Measurements from ENCODE around the gene RAPGEF5. TPM values are rescaled to one million over a fixed set of nuclear protein-coding genes. Genes with fewer than 3 reads are reported as not detected.

RAPGEF5 gene
- 4.8 TPM for polyA plus RNA-seq (2013, experiment 1 of 4)
- 6.0 TPM for polyA plus RNA-seq (2013, experiment 2 of 4)
- 3.7 TPM for polyA plus RNA-seq (2013, experiment 3 of 4)
- 4.8 TPM for polyA plus RNA-seq (2013, experiment 4 of 4)

DNA sequence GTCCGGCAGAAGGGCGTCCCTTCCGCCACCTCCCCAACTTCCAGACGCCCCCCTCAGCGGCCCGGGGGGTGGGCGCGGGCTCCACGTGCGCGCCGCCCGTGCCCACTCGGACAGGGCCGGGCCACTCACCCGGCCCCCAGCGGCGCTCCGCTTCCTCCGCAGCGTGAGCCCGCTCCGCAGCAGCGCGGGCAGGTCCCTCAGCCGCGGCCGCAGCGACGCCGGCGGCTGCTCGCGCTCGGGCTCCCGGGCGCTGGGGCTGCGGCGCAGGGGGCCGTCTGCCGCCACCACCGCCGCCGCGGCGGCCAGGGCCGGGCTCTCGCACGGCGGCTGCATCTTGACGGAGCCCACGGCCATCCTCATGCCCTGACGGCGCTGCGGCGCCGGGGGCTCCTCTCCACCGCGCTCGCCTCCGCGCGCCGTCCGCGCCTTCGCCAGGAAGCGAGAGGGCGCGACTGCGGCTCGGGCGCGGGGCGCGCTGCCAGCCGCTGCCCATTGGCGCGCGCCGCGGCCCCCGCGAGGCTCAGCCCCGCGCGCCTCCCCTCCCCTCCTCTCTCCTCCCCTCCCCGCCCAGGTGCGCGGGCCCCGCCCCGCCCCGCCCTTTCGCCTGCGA lies at the start of gene RAPGEF5:
RAPGEF5 (minus strand) TSS at position 454 of the 610 bp plus-strand sequence; CDS start at position 360, 94 bp downstream.
- no peaks in the 10 kb centered on the region for H3K9me3 ChIP-seq (ENCODE audit: control insufficient read depth, low read length)
- H3K27ac ChIP-seq (ENCODE audit: insufficient read depth, low read depth, low read length, poor library complexity, severe bottlenecking) = no peak within 1 kb of the TSS
- H3K4me1 ChIP-seq (ENCODE audit: control insufficient read depth, insufficient read depth, low read length) = no peaks in the 10 kb centered on the region
- H3K36me3 ChIP-seq (ENCODE audit: control insufficient read depth, insufficient read depth, low read length) = no peaks in the 10 kb centered on the region
- 0 to 1% methylated on average over 93 to 94 of the region's 95 CpGs for WGBS, 2 experiments
- peaks cover 31% of the 10 kb centered on the region for H3K27me3 ChIP-seq (ENCODE audit: control insufficient read depth, insufficient read depth, low read length, poor library complexity, severe bottlenecking)
- H3K4me3 ChIP-seq (ENCODE audit: insufficient read depth, low read depth, low read length) = peak within 1 kb of the TSS; percentile 39

GRCh38 chr7:22406715-22407114 lies 49.8 kb upstream of the RAPGEF5 start:
- H3K36me3 ChIP-seq (ENCODE audit: control insufficient read depth, insufficient read depth, low read length) = no peaks in the 10 kb centered on the region
- 92 to 94% methylated on average over 4 of the region's 4 CpGs for WGBS, 2 experiments
- H3K27me3 ChIP-seq (ENCODE audit: control insufficient read depth, insufficient read depth, low read length, poor library complexity, severe bottlenecking) = no peaks in the 10 kb centered on the region
- no peak overlapping the region for H3K4me3 ChIP-seq (ENCODE audit: insufficient read depth, low read depth, low read length)
- no peaks in the 10 kb centered on the region for H3K4me1 ChIP-seq (ENCODE audit: control insufficient read depth, insufficient read depth, low read length)
- no peak overlapping the region for H3K27ac ChIP-seq (ENCODE audit: insufficient read depth, low read depth, low read length, poor library complexity, severe bottlenecking)
- H3K9me3 ChIP-seq (ENCODE audit: control insufficient read depth, low read length) = no peaks in the 10 kb centered on the region

DNA sequence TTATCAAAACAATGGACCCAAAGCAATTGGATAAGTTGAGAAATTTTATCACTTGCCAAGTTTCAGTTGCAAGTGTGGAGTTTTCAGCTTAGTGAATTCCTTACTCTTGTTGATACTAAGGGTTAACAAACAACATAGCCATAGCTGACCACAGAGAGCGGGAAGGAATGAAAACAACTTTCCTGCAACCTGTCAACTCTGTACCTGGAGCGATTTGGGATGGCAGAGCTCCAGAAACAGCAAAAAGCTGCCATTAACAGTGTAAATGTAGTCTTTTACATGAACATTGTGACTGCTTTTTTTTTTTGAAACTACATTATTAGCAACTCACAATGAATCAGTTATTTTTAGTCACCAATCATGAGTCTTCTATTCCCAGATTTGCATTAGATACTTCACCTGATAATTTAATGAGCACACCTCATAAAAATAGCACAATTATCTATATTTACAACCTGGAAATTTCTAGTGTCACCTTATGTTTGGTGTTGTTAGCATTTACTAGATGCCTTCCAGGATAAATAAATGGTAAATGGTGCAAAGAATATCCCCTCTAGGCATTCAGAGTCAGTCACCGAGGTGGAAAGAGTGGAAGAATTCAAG lies 47.6 kb upstream of the RAPGEF5 start:
- H3K36me3 ChIP-seq (ENCODE audit: control insufficient read depth, insufficient read depth, low read length) = no peaks in the 10 kb centered on the region
- no peaks in the 10 kb centered on the region for H3K9me3 ChIP-seq (ENCODE audit: control insufficient read depth, low read length)
- 89 to 98% methylated on average over 3 of the region's 3 CpGs for WGBS, 2 experiments
- no peaks in the 10 kb centered on the region for H3K27me3 ChIP-seq (ENCODE audit: control insufficient read depth, insufficient read depth, low read length, poor library complexity, severe bottlenecking)
- H3K4me1 ChIP-seq (ENCODE audit: control insufficient read depth, insufficient read depth, low read length) = no peaks in the 10 kb centered on the region
- H3K4me3 ChIP-seq (ENCODE audit: insufficient read depth, low read depth, low read length) = no peak overlapping the region
- no peak overlapping the region for H3K27ac ChIP-seq (ENCODE audit: insufficient read depth, low read depth, low read length, poor library complexity, severe bottlenecking)

- Histone ChIP-seq H3K4me3 (ENCODE audit: insufficient read depth, low read depth, low read length) (no peak overlapping the region), H3K4me1 (ENCODE audit: control insufficient read depth, insufficient read depth, low read length) (no peaks in the 10 kb centered on the region), H3K9me3 (ENCODE audit: control insufficient read depth, low read length) (no peaks in the 10 kb centered on the region), H3K27ac (ENCODE audit: insufficient read depth, low read depth, low read length, poor library complexity, severe bottlenecking) (no peak overlapping the region), H3K36me3 (ENCODE audit: control insufficient read depth, insufficient read depth, low read length) (no peaks in the 10 kb centered on the region), H3K27me3 (ENCODE audit: control insufficient read depth, insufficient read depth, low read length, poor library complexity, severe bottlenecking) (no peaks in the 10 kb centered on the region)
- WGBS, 2 experiments = 87 to 95% methylated on average over 2 of the region's 2 CpGs
Measured at GRCh38 chr7:22403344-22403743, 46.4 kb upstream of the RAPGEF5 start.

- H3K27ac ChIP-seq (ENCODE audit: insufficient read depth, low read depth, low read length, poor library complexity, severe bottlenecking) = no peak overlapping the region
- H3K9me3 ChIP-seq (ENCODE audit: control insufficient read depth, low read length) = no peaks in the 10 kb centered on the region
- no peaks in the 10 kb centered on the region for H3K27me3 ChIP-seq (ENCODE audit: control insufficient read depth, insufficient read depth, low read length, poor library complexity, severe bottlenecking)
- H3K4me1 ChIP-seq (ENCODE audit: control insufficient read depth, insufficient read depth, low read length) = no peaks in the 10 kb centered on the region
- no peak overlapping the region for H3K4me3 ChIP-seq (ENCODE audit: insufficient read depth, low read depth, low read length)
- H3K36me3 ChIP-seq (ENCODE audit: control insufficient read depth, insufficient read depth, low read length) = no peaks in the 10 kb centered on the region
- 88 to 89% methylated on average over 2 of the region's 2 CpGs for WGBS, 2 experiments
Measured at GRCh38 chr7:22402250-22402649, 45.3 kb upstream of the RAPGEF5 start.

DNA sequence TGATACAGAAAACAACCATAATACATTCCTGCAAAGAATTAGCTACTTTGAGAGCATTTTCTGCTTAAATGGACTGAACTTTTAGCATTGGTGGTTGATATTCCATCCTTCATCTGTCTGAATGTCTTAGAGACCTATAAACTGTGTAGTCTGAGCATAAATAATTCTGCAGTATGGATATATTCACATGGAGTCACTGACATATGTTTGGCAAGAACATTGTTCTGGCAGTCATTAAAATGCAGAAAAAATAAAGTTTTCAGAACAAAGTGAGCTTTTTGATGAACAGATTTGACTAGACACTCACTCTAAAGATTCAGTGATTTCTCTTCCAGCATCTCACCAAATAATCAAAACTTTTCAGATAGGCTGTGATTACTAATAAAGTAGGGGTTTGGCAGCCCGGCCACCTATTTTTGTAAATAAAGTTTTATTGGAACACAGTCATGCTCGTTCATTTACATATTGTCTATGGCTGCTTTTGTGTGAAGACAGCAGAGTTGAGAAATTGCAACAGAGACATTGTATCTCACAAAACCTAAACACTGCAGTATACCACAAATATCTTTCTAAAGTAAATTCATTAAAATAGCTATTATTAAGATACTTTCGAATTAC lies 44.1 kb upstream of the RAPGEF5 start:
- Histone ChIP-seq H3K27me3 (ENCODE audit: control insufficient read depth, insufficient read depth, low read length, poor library complexity, severe bottlenecking) (no peaks in the 10 kb centered on the region), H3K27ac (ENCODE audit: insufficient read depth, low read depth, low read length, poor library complexity, severe bottlenecking) (no peak overlapping the region), H3K9me3 (ENCODE audit: control insufficient read depth, low read length) (no peaks in the 10 kb centered on the region), H3K36me3 (ENCODE audit: control insufficient read depth, insufficient read depth, low read length) (no peaks in the 10 kb centered on the region), H3K4me3 (ENCODE audit: insufficient read depth, low read depth, low read length) (no peak overlapping the region), H3K4me1 (ENCODE audit: control insufficient read depth, insufficient read depth, low read length) (no peaks in the 10 kb centered on the region)
- WGBS, 2 experiments = 95 to 97% methylated on average over 2 to 3 of the region's 3 CpGs

DNA sequence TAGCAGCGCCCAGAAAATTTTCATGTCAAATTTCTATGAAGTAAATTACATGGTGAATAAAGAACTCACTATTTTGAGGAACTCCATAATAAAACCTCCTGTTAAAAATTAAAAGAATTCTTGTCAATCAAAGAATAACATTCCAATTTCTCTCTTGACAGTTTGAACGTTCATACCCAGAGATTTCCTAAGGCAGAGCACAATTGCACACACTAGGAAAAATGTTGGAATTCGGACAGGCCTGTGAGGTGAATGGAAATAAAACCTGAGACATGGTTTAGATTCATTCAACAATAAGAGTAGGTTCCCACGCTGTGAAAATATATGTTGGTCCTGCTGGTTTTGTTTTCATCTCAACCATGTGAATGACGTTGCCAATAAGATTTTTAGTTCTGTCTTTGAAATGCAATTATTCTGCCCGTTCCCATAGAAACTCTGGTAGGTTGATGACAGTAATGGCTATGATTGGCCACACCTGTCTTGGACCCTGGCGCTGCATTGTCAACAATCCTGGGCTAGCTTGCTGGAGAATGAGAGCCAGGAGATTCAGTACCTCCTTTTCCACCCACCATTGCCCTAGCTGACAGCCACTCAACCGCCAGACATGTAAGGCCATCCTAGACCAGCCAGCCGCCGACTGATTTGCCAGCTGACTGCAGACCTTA lies 43.3 kb upstream of the RAPGEF5 start:
- H3K4me1 ChIP-seq (ENCODE audit: control insufficient read depth, insufficient read depth, low read length) = no peaks in the 10 kb centered on the region
- 87 to 89% methylated on average over 9 to 10 of the region's 10 CpGs for WGBS, 2 experiments
- no peaks in the 10 kb centered on the region for H3K9me3 ChIP-seq (ENCODE audit: control insufficient read depth, low read length)
- H3K36me3 ChIP-seq (ENCODE audit: control insufficient read depth, insufficient read depth, low read length) = no peaks in the 10 kb centered on the region
- no peaks in the 10 kb centered on the region for H3K27me3 ChIP-seq (ENCODE audit: control insufficient read depth, insufficient read depth, low read length, poor library complexity, severe bottlenecking)
- H3K27ac ChIP-seq (ENCODE audit: insufficient read depth, low read depth, low read length, poor library complexity, severe bottlenecking) = no peak overlapping the region
- H3K4me3 ChIP-seq (ENCODE audit: insufficient read depth, low read depth, low read length) = no peak overlapping the region

- 93% methylated on average over 2 of the region's 2 CpGs for WGBS, 2 experiments
- Histone ChIP-seq H3K27ac (ENCODE audit: insufficient read depth, low read depth, low read length, poor library complexity, severe bottlenecking) (no peak overlapping the region), H3K4me1 (ENCODE audit: control insufficient read depth, insufficient read depth, low read length) (no peaks in the 10 kb centered on the region), H3K9me3 (ENCODE audit: control insufficient read depth, low read length) (no peaks in the 10 kb centered on the region), H3K36me3 (ENCODE audit: control insufficient read depth, insufficient read depth, low read length) (no peaks in the 10 kb centered on the region), H3K27me3 (ENCODE audit: control insufficient read depth, insufficient read depth, low read length, poor library complexity, severe bottlenecking) (no peaks in the 10 kb centered on the region), H3K4me3 (ENCODE audit: insufficient read depth, low read depth, low read length) (no peak overlapping the region)
Measured at GRCh38 chr7:22399546-22399945, 42.6 kb upstream of the RAPGEF5 start.

- Histone ChIP-seq H3K4me1 (ENCODE audit: control insufficient read depth, insufficient read depth, low read length) (no peaks in the 10 kb centered on the region), H3K27ac (ENCODE audit: insufficient read depth, low read depth, low read length, poor library complexity, severe bottlenecking) (no peak overlapping the region), H3K36me3 (ENCODE audit: control insufficient read depth, insufficient read depth, low read length) (no peaks in the 10 kb centered on the region), H3K9me3 (ENCODE audit: control insufficient read depth, low read length) (no peaks in the 10 kb centered on the region), H3K4me3 (ENCODE audit: insufficient read depth, low read depth, low read length) (no peak overlapping the region), H3K27me3 (ENCODE audit: control insufficient read depth, insufficient read depth, low read length, poor library complexity, severe bottlenecking) (no peaks in the 10 kb centered on the region)
Measured at GRCh38 chr7:22399091-22399490, 42.1 kb upstream of the RAPGEF5 start.

GRCh38 chr7:22397981-22398380 lies 41.0 kb upstream of the RAPGEF5 start:
- no peaks in the 10 kb centered on the region for H3K4me1 ChIP-seq (ENCODE audit: control insufficient read depth, insufficient read depth, low read length)
- H3K27me3 ChIP-seq (ENCODE audit: control insufficient read depth, insufficient read depth, low read length, poor library complexity, severe bottlenecking) = no peaks in the 10 kb centered on the region
- H3K27ac ChIP-seq (ENCODE audit: insufficient read depth, low read depth, low read length, poor library complexity, severe bottlenecking) = no peak overlapping the region
- H3K9me3 ChIP-seq (ENCODE audit: control insufficient read depth, low read length) = no peaks in the 10 kb centered on the region
- WGBS, 2 experiments = 79 to 83% methylated on average over 5 of the region's 5 CpGs
- H3K4me3 ChIP-seq (ENCODE audit: insufficient read depth, low read depth, low read length) = no peak overlapping the region
- H3K36me3 ChIP-seq (ENCODE audit: control insufficient read depth, insufficient read depth, low read length) = no peaks in the 10 kb centered on the region

All from ectodermal cell (in vitro differentiated cells).